ENCODE data around the gene SSPN.

GRCh38 chr12:26283617-26284016 is 88.2 kb downstream of the SSPN start:
- TF ChIP-seq CTCF (conservative IDR thresholded peaks at IDR 0.05; ENCODE audit: low read depth, low read length): no peak
- TF ChIP-seq EZH2phosphoT487 (IDR thresholded peaks at IDR 0.05; ENCODE audit: borderline replicate concordance, low read length): no peak
